Measurements from ENCODE around the gene C4A. TPM values are rescaled to one million over a fixed set of nuclear protein-coding genes. Genes with fewer than 3 reads are reported as not detected.

The C4A gene
- total RNA-seq, 1 experiment from 2014 or later = 3.8 TPM

GRCh38 chr6:31971993-31972708 is 9.7 kb upstream of the C4A start, which contains the start of gene DXO (continued):
- no peak for TF ChIP-seq ZNF512 (CRISPR knock-in tag; IDR thresholded peaks at IDR 0.05; ENCODE audit: borderline replicate concordance)
- no peak for TF ChIP-seq SOX15 (CRISPR knock-in tag; IDR thresholded peaks at IDR 0.05)
- peak; percentile 63; the same call in 1 of the 2 replicates for TF ChIP-seq JUN (CRISPR knock-in tag; IDR thresholded peaks at IDR 0.05)
- TF ChIP-seq CDX4 (CRISPR knock-in tag; IDR thresholded peaks at IDR 0.05; ENCODE audit: borderline replicate concordance) = no peak
- TF ChIP-seq ATF3 (CRISPR knock-in tag; conservative IDR thresholded peaks at IDR 0.05) = peak; percentile 83; the same call in 1 of the 2 replicates
- TF ChIP-seq CREM (CRISPR knock-in tag; IDR thresholded peaks at IDR 0.05) = peak; percentile 99
- TF ChIP-seq JAZF1 (CRISPR knock-in tag; IDR thresholded peaks at IDR 0.05) = no peak
- no peak for TF ChIP-seq IRF1 (CRISPR knock-in tag; IDR thresholded peaks at IDR 0.05)
- peak; percentile 88 for TF ChIP-seq MAX (CRISPR knock-in tag; IDR thresholded peaks at IDR 0.05)
- no peak for TF ChIP-seq NR2C2 (CRISPR knock-in tag; IDR thresholded peaks at IDR 0.05)
- no peak for TF ChIP-seq TP53 (CRISPR knock-in tag; IDR thresholded peaks at IDR 0.05)
- TF ChIP-seq MXD4 (CRISPR knock-in tag; IDR thresholded peaks at IDR 0.05; ENCODE audit: borderline replicate concordance) = no peak
- no peak for TF ChIP-seq ZMAT4 (CRISPR knock-in tag; IDR thresholded peaks at IDR 0.05)
- no peak for TF ChIP-seq ZNF263 (CRISPR knock-in tag; IDR thresholded peaks at IDR 0.05; ENCODE audit: low read depth)
- TF ChIP-seq NFATC4 (CRISPR knock-in tag; IDR thresholded peaks at IDR 0.05) = no peak
- peak; percentile 89; the same call in 1 of the 2 replicates for TF ChIP-seq CREB1 (CRISPR knock-in tag; IDR thresholded peaks at IDR 0.05)
- TF ChIP-seq NFE2L1 (CRISPR knock-in tag; IDR thresholded peaks at IDR 0.05) = no peak
- no peak for TF ChIP-seq ZNF425 (CRISPR knock-in tag; conservative IDR thresholded peaks at IDR 0.05)
- no peak for TF ChIP-seq ARID4B (CRISPR knock-in tag; IDR thresholded peaks at IDR 0.05; ENCODE audit: borderline replicate concordance)
- peak; percentile 87; the same call in 1 of the 2 replicates for TF ChIP-seq MYBL2 (CRISPR knock-in tag; IDR thresholded peaks at IDR 0.05)
- TF ChIP-seq ATF6 (CRISPR knock-in tag; IDR thresholded peaks at IDR 0.05) = no peak
- TF ChIP-seq CBFB (CRISPR knock-in tag; IDR thresholded peaks at IDR 0.05; ENCODE audit: low read depth) = no peak
- peak; percentile 72; the same call in 1 of the 2 replicates for TF ChIP-seq ZNF281 (CRISPR knock-in tag; IDR thresholded peaks at IDR 0.05)

Measured in WTC11 (cell line).